Activated CD8-positive, alpha-beta memory T cell treated with anti-CD3 and anti-CD28 coated beads, Interleukin-2, amount 50 U/mL, for 1 hour (primary cell): Measurements from ENCODE around the gene MBOAT2.
"Not testable (repeated sequence)": the region's sequence is repeated elsewhere in the genome, so short reads cannot be mapped to it uniquely, and the experiment has no call there.

ENCODE experiments used
- DNase-seq: peaks from one replicate; pipeline ENCODE4 v3.0.0-alpha.2; 2020; ENCODE audit errors: extremely low read depth

The MBOAT2 gene

GRCh38 chr2:9003616-9004337 lies at the start of gene MBOAT2:
TSS of gene MBOAT2 (minus strand) at chr2:9003684. CDS start at chr2:9003614, 70 bp downstream.
- DNase-seq = peak; percentile 28

- DNase-seq = no peak
Observed at GRCh38 chr2:9052821-9053533, 49.5 kb upstream of the MBOAT2 start.

- DNase-seq = not testable (repeated sequence)
Observed at GRCh38 chr2:9051451-9051850, 48.0 kb upstream of the MBOAT2 start.

GRCh38 chr2:9050122-9050809 lies 46.8 kb upstream of the MBOAT2 start:
- no peak for DNase-seq

- DNase-seq = no peak
Observed at GRCh38 chr2:9045595-9045994, 42.1 kb upstream of the MBOAT2 start.

- not testable (repeated sequence) for DNase-seq
Observed at GRCh38 chr2:9043491-9043890, 40.0 kb upstream of the MBOAT2 start.

GRCh38 chr2:9037166-9037565 lies 33.7 kb upstream of the MBOAT2 start:
- DNase-seq = no peak

GRCh38 chr2:9033385-9034168 lies 30.1 kb upstream of the MBOAT2 start:
- no peak for DNase-seq

- no peak for DNase-seq
Observed at GRCh38 chr2:9032536-9033255, 29.2 kb upstream of the MBOAT2 start.

GRCh38 chr2:9032121-9032520 lies 28.6 kb upstream of the MBOAT2 start:
- no peak for DNase-seq

- no peak for DNase-seq
Observed at GRCh38 chr2:9031246-9031645, 27.8 kb upstream of the MBOAT2 start.

- DNase-seq = no peak
Observed at GRCh38 chr2:9030841-9031240, 27.4 kb upstream of the MBOAT2 start.

- DNase-seq = no peak
Observed at GRCh38 chr2:9030190-9030589, 26.7 kb upstream of the MBOAT2 start.

GRCh38 chr2:9029721-9030120 lies 26.2 kb upstream of the MBOAT2 start:
- no peak for DNase-seq

GRCh38 chr2:9027884-9028283 lies 24.4 kb upstream of the MBOAT2 start:
- no peak for DNase-seq

GRCh38 chr2:9025746-9026145 lies 22.3 kb upstream of the MBOAT2 start:
- no peak for DNase-seq

- no peak for DNase-seq
Observed at GRCh38 chr2:9024575-9024974, 21.1 kb upstream of the MBOAT2 start.

GRCh38 chr2:9021563-9022211 lies 18.2 kb upstream of the MBOAT2 start:
- DNase-seq = no peak

- no peak for DNase-seq
Observed at GRCh38 chr2:9020267-9020666, 16.8 kb upstream of the MBOAT2 start.

- DNase-seq = no peak
Observed at GRCh38 chr2:9018534-9018933, 15.1 kb upstream of the MBOAT2 start.

- no peak for DNase-seq
Observed at GRCh38 chr2:9018109-9018508, 14.6 kb upstream of the MBOAT2 start.
